Measurements from ENCODE around the gene DNAJB12.
A peak's percentile ranks its signal among the peaks of the same experiment; 100 is the strongest.
"Not testable (repeated sequence)": the region's sequence is repeated elsewhere in the genome, so short reads cannot be mapped to it uniquely, and the experiment has no call there.

DNAJB12 gene

DNA sequence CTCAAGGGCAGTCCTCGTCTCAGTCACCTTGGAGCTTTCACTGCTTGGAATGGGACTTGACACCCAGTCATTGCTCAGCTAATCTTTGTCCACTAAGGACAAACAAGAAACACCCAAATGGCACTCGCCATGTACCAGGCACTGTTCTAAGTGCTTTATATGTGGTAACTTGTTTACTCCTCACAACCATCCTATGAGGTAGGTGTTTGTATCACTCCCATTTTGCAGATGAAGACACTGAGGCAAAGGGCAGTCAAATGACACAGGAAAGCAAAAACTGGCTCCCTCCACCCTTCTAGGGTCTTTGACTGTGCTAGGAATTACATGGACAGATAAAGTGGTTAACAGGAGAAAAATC, 24.7 kb downstream of the DNAJB12 start:
- no peak for DNase-seq

DNA sequence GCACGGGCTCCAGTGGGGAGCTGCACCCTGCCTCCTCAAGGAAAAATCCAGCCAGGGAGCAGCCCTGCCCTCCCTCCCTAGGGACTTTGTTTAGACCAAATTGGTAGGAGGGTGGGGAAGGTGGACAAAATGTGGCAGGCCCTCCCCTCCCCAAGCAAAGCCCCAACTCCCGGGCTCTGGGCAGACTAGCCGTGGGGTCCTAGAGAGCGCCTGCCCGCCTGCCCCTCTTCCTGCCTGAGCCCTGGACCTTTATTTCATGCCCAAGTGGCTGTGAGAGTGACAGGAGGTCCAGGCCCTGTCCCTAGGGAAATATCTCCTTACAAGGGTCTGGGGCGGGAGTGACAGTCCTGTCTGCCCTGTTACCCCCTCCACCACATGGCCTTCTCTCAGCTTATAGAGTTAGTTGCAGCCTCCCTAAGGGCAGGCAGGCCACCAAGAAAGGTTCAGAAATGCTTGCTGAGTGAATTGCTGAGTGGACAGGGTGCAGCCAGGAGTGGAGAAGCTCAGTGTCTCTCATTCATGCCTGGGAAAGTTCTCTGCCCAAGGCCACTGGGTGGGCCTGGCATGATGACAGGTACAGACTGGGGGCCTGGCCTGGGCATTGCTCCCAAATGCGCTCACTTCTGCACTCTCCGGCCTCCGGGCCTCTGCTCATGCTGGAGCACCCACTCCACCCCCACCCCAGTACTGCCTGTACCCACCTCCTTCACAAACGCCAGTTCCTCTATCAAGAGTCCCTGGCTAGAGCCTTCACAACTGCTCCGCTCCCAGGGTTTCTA, 25.2 kb downstream of the DNAJB12 start:
- no peak for DNase-seq

DNA sequence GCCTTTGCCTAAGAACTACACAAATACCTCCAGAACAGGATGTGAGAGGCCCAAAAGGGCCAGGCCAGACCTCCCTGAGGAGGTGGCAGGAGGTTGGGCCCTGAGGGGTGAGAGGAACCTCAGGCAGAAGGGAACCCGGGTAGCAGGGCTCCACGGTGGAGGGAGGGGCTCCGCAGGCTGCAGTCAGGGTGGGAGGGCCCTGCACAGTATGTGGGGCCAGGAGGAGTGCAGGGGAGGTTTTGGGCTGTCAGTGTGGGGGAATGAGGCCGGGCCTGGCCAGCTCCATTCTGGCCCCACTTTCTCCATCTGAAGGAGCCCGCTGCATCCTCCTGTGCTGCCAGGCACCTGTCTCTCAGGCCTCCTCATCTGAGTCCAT, 25.9 kb downstream of the DNAJB12 start:
- no peak for DNase-seq

DNA sequence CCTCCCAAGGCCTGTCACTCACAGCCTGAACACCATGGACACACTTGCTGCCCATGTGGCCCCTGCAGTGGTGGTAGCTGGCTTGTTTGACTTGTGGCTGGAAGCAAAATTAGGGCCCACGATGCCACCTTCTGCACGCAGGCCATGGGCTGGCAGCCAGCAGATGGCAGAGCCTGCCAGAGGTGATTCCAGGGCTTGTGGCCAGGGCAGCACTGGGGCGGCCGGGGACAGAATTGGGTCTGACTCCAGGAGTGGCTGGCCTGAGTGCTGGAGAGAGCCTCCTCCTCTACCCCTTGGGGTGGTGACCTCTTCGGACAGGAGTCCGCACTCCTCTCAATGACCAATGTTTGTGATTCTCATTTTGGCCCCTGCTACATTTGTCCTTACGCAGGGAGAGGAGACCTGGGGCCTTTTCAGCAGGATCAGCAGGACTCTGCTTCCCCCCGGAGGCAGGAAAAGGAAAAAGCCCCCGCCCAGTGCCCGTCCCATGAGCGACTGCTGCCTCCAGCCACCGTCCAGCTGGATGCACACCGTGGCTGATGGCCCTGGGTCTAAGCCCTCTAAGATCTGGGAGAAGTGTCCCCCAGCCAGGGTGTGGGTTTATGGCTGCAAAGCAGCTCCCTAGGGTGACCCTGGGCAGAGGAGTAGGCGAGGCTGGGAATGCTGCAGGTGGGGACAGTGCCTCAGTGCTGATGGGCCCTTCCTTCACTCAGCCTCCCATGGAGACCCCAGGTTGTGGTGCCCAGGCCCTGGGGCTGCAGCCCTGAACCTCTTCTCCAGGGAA, 26.5 kb downstream of the DNAJB12 start:
- DNase-seq, result peak; percentile 36

DNA sequence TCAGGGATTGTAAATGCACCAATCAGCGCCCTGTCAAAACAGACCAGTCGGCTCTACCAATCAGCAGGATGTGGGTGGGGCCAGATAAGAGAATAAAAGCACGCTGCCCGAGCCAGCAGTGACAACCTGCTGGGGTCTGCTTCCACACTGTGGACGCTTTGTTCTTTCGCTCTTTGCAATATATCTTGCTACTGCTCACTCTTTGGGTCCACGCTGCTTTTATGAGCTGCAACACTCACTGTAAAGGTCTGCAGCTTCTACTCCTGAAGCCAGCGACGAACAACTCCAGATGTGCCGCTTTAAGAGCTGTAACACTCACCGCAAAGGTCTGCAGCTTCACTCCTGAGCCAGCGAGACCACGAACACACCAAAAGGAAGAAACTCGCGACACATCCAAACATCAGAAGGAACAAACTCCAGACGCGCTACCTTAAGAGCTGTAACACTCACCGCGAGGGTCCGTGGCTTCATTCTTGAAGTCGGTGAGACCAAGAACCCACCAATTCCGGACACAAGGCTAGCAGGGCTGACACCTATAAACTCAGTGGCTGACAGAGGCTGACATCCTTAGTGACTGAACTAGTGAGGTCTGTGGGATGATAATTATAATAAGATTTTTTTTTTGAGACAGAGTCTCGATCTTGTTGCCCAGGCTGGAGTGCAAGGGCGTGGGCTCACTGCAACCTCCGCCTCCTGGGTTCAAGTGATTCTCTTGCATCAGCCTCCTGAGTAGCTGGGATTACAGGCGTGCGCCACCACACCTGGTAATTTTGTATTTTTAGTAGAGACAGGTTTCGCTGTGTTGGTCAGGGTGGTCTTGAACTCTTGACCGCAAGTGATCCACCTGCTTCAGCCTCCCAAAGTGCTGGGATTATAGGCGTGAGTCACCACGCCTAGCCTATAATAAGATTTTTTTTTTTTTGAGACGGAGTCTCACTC, 27.8 kb downstream of the DNAJB12 start:
- DNase-seq, result peak; percentile 69

DNA sequence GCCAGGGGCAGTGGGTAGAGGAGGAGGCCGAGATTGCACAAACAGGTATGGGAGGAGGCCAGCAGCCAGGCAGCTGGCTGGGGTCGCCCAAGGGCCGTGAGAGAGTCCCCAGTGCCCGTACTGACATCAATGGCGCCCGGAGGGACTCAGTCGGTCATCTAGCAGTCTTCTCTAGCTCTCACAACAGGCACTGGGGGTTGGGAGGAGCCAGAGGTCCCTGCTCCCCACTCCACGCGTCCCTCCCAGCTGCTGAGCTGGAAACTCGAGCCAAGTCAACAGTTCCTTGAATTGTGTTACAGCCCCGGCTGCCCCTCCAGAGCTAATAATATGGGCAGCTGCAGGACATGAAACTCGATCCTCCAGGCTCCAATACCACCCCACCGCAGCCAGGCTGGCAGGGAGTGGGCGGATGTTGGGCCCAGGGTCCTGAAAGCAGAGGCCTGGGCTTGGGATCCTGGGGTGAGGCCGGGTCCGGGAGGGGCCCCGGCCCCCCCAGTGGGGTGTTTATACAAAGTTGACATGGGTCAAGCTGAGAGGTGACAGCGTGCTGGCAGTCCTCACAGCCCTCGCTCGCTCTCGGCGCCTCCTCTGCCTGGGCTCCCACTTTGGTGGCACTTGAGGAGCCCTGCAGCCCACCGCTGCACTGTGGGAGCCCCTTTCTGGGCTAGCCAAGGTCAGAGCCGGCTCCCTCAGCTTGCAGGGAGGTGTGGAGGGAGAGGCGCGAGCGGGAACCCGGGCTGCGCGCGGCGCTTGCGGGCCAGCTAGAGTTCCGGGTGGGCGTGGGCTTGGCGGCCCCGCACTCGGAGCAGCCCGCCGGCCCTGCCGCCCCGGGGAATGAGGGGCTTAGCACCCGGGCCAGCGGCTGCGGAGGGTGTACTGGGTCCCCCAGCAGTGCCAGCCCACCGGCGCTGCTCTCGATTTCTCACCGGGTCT, 29.2 kb downstream of the DNAJB12 start:
- not testable (repeated sequence) for DNase-seq

DNA sequence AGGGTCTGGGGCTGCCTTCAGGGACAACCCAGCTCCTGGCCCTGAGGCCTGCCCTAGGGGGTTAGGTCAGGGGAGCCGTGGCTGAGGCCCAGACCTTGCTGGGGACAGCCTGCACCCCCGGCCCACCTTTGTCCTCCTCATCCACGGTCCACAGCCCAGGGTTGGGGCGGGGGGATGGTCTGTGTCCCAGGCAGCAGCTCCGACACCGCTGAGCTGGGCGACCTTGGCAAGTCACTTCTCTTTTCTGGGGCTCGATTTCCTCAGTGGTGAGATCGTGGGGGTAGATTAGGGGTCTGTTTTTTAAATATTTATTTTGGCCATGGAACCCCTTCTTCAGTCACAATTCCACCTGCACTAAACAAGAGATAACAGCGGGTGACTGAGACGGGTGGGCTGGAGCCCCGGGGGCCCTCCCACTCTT, 30.9 kb downstream of the DNAJB12 start:
- DNase-seq, result no peak

DNA sequence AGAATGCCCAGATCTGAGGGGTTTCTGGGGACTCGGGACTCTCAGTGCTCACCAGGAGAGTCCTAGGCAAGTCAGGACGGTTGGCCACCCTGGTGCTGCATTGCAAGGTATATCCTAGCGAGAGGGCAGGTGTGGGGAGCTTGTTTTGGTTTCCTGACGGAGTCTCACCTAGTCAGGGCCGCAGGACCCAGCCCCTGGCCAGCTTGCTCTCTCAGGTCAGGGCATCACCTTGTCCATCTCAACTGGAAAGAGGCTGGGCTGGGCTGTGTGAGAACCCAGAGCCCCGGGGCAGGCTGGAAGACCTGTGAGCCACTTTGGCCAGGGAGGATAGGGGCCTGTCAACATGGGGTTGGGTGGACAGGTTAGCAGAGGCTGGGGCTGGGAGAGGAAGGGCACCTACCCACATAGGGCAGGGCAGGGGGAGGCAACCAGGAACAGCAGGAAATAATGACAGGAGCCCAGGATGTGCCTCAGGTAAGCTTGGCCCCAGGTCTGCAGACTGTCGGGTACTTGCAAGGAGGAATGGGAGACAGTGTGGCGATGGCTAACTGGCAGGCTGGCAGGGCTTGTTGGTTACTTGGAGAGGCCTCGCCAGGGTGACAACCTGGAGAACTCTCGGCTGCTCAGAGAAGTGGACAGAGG, 31.5 kb downstream of the DNAJB12 start:
- DNase-seq, result no peak

DNA sequence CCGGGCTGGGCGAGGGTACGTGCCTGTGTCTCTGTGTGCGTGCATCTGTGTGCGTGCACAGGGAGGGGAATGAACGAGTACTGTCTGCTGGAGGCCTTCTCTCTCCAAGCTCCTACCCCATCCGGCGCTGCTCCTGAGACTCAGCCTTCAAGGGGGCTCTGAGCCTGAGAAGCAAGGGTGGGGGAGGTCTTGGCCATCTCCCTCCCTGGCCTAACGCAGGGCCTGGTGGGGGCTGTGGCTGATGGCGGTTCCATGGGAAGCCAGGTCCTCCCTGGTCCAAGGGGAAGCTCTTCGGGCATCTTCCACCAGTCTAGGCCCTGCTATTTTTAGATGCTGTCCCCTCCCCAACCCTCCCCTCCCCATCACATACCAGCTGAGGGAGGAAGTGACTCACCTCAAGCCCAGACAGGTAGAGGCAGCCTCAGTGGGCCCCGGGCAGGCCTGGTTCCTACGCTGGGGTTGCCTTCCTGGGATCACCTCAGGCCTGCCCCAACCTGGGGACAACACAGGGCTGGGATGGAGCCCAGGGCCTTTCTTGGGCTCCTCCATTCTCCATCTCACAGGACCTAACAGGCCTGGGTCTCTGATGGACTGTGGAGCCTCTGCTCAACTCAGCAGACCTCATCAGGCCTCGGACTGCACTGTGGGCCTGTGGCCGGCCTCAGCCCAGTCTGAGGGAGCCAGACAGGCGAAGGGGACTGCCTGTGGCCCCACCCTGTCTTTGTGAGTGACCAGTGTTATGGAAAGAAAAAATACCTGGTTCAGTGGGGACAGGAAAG, 32.2 kb downstream of the DNAJB12 start:
- DNase-seq, result peak; percentile 51

DNA sequence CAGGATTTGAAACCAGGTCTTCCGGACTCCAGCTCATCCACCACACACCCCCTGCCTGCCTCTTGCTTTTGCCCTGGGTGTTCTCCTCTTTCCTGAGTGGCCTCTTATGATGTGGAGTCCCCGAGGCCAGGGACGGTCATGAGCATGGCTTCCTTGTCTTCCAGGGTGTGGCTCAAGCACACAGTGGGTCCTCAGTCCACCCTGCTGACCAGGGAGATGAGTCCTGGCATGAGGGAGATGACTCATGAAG, 32.8 kb downstream of the DNAJB12 start:
- DNase-seq, result no peak

DNA sequence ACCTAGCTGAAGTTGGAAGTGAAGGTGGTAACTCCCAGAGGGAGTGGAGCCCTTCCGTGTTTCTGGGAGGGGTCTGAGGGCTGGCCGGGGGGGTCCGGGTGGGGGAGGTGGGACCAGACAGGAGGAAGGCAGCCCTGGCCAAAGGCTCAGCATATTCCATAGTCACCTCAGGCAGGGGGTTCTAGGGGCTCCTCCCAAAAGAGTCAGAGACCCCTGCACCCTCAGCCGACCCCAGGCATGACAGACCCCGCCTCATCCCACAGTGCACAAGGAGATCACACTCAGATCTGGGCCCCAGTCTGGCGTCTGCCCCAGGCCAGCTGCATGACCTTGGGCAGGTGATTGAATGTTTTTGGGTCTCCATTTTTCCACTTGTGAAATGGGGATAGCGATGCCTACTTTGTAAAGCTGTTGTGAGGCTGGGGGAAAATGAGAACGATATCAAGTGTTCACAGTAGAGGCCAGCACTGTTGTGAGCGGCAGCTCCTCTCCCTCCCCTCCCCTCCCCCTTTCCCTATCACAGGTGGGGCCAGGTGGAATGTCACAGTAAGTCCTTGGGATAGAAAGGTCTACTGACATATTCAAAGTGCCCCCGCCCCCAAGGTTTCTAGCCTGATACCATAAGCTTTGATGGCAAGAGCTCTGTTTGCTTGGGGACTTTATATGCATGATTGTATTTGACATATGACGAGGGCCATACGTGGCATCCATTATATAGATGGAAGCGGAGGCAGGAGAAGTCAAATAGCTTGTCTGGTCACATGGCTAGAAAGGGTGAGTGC, 33.3 kb downstream of the DNAJB12 start:
- DNase-seq, result no peak

DNA sequence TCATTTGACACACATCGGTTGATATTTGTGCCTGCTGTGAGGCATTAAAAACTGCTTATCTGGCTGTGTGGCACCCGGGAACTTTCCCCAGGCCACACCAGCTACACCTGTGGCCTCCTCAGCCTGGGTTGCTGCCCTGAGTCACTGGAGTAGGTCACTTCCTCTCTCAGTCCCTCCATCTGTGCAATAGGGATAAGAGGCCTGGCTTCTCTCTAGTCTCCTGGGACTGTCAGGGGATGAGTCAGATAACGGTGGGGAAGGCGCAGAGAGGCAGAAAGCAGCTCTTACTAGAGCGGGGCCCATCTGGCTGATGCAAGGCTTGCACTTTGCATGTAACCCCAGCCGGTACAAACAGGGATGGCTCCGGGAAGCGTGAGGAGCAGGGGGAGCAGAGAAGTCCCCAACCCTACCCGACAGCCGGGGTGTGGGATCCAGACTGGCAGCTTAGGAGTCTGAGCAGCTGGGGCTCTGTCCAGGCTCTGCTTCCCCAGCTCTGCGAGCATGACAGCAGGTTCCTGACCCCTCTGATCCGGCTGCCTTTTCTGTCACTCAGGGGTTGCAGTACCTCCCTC, 34.0 kb downstream of the DNAJB12 start:
- DNase-seq, result peak; percentile 71

DNA sequence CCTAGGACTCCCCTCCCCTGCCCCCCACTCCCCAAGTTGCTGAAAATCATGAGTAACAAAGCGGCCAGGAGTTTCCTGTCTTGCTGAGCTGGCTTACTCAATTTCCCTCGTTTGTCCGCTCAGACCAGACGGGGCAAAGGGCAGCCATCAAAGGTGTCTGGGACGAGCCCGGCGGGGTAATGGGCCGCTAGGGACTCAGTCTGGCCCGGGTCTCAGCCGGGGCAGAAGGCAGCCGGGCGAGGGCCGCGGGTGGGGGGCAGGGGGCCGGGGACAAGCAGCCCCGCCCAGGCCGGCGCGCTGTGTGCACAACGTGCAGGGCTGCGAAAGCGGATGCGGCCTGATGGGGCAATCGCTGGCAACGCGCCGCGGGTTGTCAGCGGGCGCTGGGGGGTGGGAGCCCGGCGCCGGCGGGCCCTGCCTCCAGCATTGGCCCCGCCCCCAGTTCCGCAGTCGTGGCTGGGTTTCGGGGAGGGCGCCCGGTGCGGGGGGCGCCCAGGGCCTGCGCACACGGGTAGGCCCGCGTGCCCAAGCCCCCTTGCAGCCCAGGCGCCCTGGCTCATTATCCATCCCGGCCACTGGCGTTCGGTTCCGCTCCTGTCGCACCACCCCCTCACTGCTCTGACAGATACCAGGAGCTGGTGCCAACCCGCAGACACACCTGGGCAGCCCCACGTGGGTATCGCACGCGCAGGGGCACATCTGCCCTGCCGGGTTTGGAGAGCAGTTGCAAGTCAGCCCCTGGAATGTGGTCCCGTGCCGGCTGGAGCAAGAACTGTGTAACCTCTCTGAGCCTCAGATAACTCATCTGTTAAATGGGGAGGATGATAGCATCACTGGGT, 35.1 kb downstream of the DNAJB12 start:
- peak; percentile 88 for DNase-seq

DNA sequence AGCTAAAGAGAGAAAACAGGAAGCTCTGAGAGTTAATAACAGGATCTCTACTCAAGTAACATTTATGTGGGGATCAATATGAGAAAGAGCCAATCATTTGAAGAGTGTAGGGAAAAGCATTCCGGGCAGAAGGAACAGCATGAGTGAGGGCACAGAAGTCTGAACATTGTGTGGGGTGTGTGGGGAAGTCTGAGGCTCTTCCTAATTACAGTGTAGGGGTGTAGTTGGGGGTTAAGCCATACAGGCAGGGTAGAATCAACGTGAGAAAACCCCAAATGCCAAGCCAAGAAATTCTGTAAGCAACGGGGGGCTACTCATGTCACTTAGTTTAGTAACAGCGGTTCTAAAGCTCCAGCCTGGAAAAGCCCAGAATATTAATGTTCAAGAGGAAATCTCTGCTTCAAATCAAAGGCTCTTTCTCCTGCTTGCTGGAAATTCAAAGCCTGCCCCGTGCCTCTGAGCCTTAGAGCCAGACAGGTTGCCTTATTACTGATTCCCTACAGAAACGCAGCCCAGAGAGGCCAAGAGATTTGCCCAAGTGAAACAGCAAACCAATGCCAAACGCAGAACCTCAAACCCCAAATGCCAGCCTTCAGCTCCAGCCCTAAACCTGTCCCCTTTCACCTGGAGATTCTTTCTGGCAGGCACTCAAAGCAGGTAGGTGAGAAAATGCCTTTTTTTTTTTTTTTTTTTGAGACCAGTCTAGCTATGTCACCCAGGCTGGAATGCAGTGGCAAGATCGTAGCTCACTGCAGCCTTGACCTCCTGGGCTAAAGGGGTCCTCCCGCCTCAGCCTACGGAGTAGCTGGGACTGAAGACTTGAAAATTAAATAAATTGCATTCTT, 36.1 kb downstream of the DNAJB12 start:
- DNase-seq, result no peak

DNA sequence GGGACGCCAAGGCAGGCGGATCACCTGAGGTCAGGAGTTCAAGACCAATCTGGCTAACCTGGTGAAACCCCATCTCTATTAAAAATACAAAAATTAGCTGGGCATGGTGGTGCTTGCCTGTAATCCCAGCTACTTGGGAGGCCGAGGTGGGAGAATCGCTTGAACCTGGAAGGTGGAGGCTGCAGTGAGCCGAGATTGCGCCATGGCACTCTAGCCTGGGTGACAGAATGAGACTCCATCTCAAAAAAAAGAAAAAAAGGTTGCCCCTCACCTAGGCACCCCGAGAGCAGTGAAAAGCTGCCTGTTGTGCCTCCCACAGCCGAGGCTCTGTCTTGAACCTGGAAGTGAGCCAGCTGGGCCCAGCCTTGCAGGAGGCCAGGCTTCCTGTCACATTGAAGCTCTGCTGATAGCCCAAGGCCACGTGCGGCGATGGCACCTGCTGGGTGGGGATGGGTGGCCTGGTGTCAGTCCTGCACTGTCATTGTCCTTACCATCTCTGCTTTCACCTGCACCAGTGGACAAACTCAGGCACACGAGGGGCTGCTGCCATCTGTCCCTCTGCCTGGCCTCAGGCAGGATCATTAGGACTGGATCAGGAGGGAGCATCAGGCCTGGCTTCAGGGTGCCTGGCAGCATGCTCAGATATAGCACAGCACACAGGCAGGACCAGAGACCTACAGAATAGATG, 37.8 kb downstream of the DNAJB12 start:
- DNase-seq, result peak; percentile 47

DNA sequence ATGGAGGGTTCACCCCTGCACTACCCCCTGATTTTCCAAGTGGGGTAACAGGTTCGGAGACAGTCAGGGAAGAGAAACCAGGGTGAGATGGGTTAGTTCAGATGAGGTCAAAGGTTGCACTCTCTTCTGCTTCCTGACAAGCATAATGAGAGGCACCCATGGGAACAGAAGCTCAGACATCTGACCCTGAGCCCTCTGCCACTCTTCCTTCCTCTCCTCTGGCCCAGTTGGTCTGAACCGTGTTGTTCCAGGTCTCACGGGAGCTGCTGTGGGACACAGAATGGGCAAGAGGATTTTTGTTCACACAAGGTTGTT, 38.4 kb downstream of the DNAJB12 start:
- DNase-seq, result no peak

DNA sequence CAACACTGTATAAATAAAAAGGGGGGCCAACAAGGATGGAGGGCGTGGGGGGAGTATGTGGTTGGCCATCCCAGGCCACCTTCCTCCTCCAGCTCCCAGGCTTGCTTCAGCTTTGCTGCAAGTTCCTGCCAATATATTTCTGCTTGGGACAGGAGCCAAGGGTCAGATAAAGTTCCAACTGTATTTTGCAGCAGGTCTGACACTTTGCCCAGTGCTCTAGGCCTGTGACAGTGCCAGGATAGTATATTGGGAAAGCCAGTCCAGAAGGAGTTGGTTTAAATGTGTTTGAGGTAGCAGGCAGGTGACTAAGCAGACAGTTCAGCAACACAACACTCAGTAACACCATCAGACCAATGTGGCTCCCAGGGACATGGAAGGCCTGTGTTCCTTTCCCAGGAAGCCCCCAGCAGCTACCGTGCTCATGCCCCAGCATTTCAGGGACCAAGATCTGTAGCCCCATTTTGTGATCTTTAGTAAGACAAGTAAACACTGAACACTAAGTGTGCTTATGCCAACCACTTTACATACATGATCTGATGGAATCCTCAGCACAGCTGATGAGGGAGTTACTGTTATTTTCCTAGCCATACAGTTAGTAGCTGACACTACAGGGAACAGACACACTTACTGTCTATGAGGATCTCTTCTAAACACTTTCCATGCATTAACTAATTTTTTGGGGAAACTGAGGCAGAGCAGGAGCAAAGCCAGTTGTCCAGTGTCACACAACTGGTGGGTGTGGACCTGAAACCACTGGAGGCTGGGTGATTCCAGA, 38.9 kb downstream of the DNAJB12 start:
- DNase-seq, result no peak
